ENCODE data around the gene CITED1.
"Not testable (repeated sequence)": the region's sequence is repeated elsewhere in the genome, so short reads cannot be mapped to it uniquely, and the experiment has no call there.

CITED1 gene

GRCh38 chrX:72326605-72327300 lies 21.0 kb upstream of the CITED1 start:
- Histone ChIP-seq H3K4me1 (ENCODE audit: control insufficient read depth in 1 of 2, insufficient read depth in 2 of 2, low read length in 2 of 2) (no peaks in the 10 kb centered on the region), H3K36me3 (ENCODE audit: control insufficient read depth in 1 of 2, insufficient read depth in 2 of 2, low read length in 2 of 2) (no peaks in the 10 kb centered on the region), H3K27ac (ENCODE audit: low read length) (no peak overlapping the region), H3K27me3 (ENCODE audit: low read depth, low read length) (no peaks in the 10 kb centered on the region), H3K4me3 (ENCODE audit: low read depth in 1 of 2, low read length in 2 of 2) (no peak overlapping the region), H3K9me3 (ENCODE audit: control insufficient read depth in 1 of 2, low read length in 2 of 2) (no peaks in the 10 kb centered on the region)

DNA sequence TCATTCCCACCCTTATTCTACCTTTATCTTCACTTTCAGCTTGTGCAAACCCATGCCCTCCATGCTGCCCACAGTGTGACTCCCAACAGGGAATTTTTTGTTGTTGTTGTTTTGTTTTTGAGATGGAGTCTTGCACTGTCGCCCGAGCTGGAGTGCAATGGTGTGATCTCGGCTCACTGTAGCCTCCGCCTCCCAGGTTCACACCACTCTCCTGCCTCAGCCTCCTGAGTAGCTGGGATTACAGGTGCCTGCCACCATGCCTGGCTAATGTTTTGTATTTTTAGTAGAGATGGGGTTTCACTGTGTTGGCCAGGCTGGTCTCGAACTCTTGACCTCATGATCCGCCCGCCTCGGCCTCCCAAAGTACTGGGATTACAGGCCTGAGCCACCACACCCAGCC lies 13.9 kb upstream of the CITED1 start:
- H3K27ac ChIP-seq (ENCODE audit: low read length); H3K9me3 ChIP-seq (ENCODE audit: control insufficient read depth in 1 of 2, low read length in 2 of 2); H3K27me3 ChIP-seq (ENCODE audit: low read depth, low read length); H3K36me3 ChIP-seq (ENCODE audit: control insufficient read depth in 1 of 2, insufficient read depth in 2 of 2, low read length in 2 of 2); H3K4me1 ChIP-seq (ENCODE audit: control insufficient read depth in 1 of 2, insufficient read depth in 2 of 2, low read length in 2 of 2); H3K4me3 ChIP-seq (ENCODE audit: low read depth in 1 of 2, low read length in 2 of 2): not testable (repeated sequence)

DNA sequence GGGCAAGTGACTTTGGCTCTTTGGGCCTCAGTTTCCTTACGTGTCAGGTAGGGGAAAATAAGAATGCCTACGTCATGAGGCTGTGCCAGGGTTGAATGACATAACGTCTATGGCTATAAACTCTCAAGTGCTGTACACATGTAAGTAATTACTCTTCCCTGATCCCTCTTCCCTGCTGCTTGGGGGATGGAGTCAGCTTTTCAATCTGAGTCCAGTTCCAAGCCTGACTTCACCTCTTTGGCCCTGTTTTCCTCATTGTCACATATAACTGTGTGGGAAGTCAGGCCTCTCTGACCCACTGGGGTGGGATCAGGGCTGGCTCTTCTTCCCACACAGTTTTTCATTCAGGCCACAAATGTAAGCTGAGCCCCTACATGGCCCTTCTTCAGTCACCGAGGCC lies 11.4 kb upstream of the CITED1 start:
- H3K4me3 ChIP-seq (ENCODE audit: low read depth in 1 of 2, low read length in 2 of 2) = no peak overlapping the region
- H3K36me3 ChIP-seq (ENCODE audit: control insufficient read depth in 1 of 2, insufficient read depth in 2 of 2, low read length in 2 of 2) = no peaks in the 10 kb centered on the region
- peaks cover 0 to 9% of the 10 kb centered on the region in 2 donors for H3K4me1 ChIP-seq (ENCODE audit: control insufficient read depth in 1 of 2, insufficient read depth in 2 of 2, low read length in 2 of 2)
- H3K9me3 ChIP-seq (ENCODE audit: control insufficient read depth in 1 of 2, low read length in 2 of 2) = no peaks in the 10 kb centered on the region
- no peak overlapping the region for H3K27ac ChIP-seq (ENCODE audit: low read length)
- H3K27me3 ChIP-seq (ENCODE audit: low read depth, low read length) = no peaks in the 10 kb centered on the region

DNA sequence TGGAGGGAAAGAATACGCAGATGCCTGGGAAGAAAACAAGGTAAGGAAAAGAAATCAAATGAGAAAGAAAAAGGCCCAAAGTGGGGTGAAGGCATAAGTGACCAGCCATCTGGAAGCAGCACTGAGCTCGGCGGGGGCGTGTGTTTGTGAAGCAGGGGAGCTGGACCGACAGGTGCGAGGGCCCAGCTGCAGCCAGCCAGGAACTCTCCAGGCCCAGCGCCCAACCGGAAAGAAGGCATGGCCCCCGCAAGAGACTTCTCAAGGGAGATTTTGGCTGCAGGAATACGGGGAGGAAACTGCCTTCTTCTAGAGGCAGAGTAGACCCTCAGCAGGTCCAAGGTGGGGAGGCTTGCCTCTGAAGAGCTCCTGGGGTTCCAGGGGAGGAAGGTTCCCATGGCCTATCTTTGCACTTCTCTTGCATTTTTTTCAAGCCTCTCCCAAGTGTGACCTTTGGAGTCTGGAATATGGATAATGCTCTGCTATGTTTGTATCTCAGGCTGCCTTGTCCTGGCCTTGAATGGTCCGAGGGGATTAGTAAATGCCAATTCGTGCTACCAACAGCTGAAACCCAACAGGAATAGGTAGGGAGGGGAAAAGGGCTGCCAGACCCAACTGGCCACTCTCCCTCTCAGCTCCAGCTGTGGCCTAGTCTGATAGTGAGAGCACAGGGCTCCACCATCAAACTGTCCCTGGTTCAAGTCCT lies 10.8 kb upstream of the CITED1 start:
- H3K27ac ChIP-seq (ENCODE audit: low read length) = no peak overlapping the region
- H3K36me3 ChIP-seq (ENCODE audit: control insufficient read depth in 1 of 2, insufficient read depth in 2 of 2, low read length in 2 of 2) = no peaks in the 10 kb centered on the region
- H3K4me3 ChIP-seq (ENCODE audit: low read depth in 1 of 2, low read length in 2 of 2) = no peak overlapping the region
- no peaks in the 10 kb centered on the region for H3K9me3 ChIP-seq (ENCODE audit: control insufficient read depth in 1 of 2, low read length in 2 of 2)
- H3K4me1 ChIP-seq (ENCODE audit: control insufficient read depth in 1 of 2, insufficient read depth in 2 of 2, low read length in 2 of 2) = peaks cover 0 to 9% of the 10 kb centered on the region in 2 donors
- no peaks in the 10 kb centered on the region for H3K27me3 ChIP-seq (ENCODE audit: low read depth, low read length)

DNA sequence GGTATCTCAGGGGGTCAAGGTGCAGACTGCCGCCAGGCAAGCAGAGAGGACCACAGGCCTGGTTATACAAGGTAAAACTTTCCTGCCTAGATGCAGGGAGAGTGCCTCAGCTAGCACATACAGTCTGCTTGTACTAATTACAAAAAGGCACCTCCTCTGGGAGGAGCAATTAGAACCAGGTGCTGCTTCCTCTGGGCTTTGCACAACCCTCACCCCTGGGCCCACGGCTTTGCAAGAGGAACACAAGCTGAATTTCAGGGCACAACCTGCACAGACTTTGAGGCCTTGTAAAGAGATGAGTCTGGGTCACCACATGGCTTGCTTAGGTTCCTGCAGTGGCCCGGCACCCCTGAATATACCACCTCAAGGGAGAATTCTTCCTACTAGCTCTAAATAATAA lies 9.2 kb upstream of the CITED1 start:
- Histone ChIP-seq H3K27me3 (ENCODE audit: low read depth, low read length) (no peaks in the 10 kb centered on the region), H3K36me3 (ENCODE audit: control insufficient read depth in 1 of 2, insufficient read depth in 2 of 2, low read length in 2 of 2) (no peaks in the 10 kb centered on the region), H3K27ac (ENCODE audit: low read length) (no peak overlapping the region), H3K4me1 (ENCODE audit: control insufficient read depth in 1 of 2, insufficient read depth in 2 of 2, low read length in 2 of 2) (peaks cover 0 to 9% of the 10 kb centered on the region in 2 donors), H3K9me3 (ENCODE audit: control insufficient read depth in 1 of 2, low read length in 2 of 2) (no peaks in the 10 kb centered on the region), H3K4me3 (ENCODE audit: low read depth in 1 of 2, low read length in 2 of 2) (no peak overlapping the region)

GRCh38 chrX:72313707-72314641 lies 8.3 kb upstream of the CITED1 start:
- Histone ChIP-seq H3K27ac (ENCODE audit: low read length) (no peak overlapping the region), H3K36me3 (ENCODE audit: control insufficient read depth in 1 of 2, insufficient read depth in 2 of 2, low read length in 2 of 2) (no peaks in the 10 kb centered on the region), H3K27me3 (ENCODE audit: low read depth, low read length) (no peaks in the 10 kb centered on the region), H3K4me3 (ENCODE audit: low read depth in 1 of 2, low read length in 2 of 2) (no peak overlapping the region), H3K4me1 (ENCODE audit: control insufficient read depth in 1 of 2, insufficient read depth in 2 of 2, low read length in 2 of 2) (peaks cover 7 to 13% of the 10 kb centered on the region in 2 donors), H3K9me3 (ENCODE audit: control insufficient read depth in 1 of 2, low read length in 2 of 2) (no peaks in the 10 kb centered on the region)

GRCh38 chrX:72312311-72312940 lies 6.7 kb upstream of the CITED1 start:
- no peak overlapping the region for H3K27ac ChIP-seq (ENCODE audit: low read length)
- peaks cover 7 to 16% of the 10 kb centered on the region in 2 donors for H3K4me1 ChIP-seq (ENCODE audit: control insufficient read depth in 1 of 2, insufficient read depth in 2 of 2, low read length in 2 of 2)
- no peaks in the 10 kb centered on the region for H3K36me3 ChIP-seq (ENCODE audit: control insufficient read depth in 1 of 2, insufficient read depth in 2 of 2, low read length in 2 of 2)
- no peak overlapping the region for H3K4me3 ChIP-seq (ENCODE audit: low read depth in 1 of 2, low read length in 2 of 2)
- H3K27me3 ChIP-seq (ENCODE audit: low read depth, low read length) = no peaks in the 10 kb centered on the region
- no peaks in the 10 kb centered on the region for H3K9me3 ChIP-seq (ENCODE audit: control insufficient read depth in 1 of 2, low read length in 2 of 2)

GRCh38 chrX:72309297-72310071 lies 3.8 kb upstream of the CITED1 start:
- Histone ChIP-seq H3K4me3 (ENCODE audit: low read depth in 1 of 2, low read length in 2 of 2) (peak overlapping the region; percentile 47 to 67), H3K4me1 (ENCODE audit: control insufficient read depth in 1 of 2, insufficient read depth in 2 of 2, low read length in 2 of 2) (peaks cover 7 to 17% of the 10 kb centered on the region in 2 donors), H3K36me3 (ENCODE audit: control insufficient read depth in 1 of 2, insufficient read depth in 2 of 2, low read length in 2 of 2) (no peaks in the 10 kb centered on the region), H3K27me3 (ENCODE audit: low read depth, low read length) (no peaks in the 10 kb centered on the region), H3K9me3 (ENCODE audit: control insufficient read depth in 1 of 2, low read length in 2 of 2) (no peaks in the 10 kb centered on the region), H3K27ac (ENCODE audit: low read length) (no peak overlapping the region)

DNA sequence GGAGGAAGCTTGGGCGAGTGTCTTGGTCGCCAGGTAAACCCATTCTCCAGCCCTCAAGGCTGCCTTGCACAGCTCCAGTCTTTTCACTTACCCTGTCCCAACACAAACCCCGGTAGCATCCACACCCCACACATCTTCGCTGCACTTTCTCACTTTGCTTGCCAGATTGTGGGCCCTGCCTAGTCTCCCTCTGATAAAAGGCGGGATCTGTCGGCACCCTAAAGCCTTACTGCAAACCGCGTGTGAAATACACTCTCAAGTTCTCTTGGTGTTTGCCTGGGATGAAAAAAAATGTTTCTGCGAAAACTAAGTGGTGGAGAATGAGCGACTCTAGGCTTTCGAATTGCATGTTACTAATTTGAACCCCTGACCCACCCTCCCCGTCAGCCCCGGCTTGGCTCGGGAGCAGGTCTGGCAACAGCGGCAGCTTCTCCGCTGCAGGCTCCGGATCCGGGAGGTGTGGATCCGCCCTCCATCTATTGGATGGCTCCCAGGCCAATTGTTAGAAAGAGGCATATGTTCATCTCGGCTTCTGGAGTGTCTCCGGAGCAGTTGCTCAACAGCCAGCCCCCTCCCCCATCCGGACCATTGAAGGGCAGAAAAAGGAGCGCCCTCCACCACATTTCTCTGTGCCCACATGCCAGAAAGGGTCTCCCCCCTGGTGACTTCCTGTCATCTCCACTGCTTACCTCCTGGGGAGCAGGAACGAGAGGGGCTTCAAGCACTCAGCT lies 3.0 kb upstream of the CITED1 start:
- peak overlapping the region; percentile 47 to 67 for H3K4me3 ChIP-seq (ENCODE audit: low read depth in 1 of 2, low read length in 2 of 2)
- H3K9me3 ChIP-seq (ENCODE audit: control insufficient read depth in 1 of 2, low read length in 2 of 2) = no peaks in the 10 kb centered on the region
- H3K4me1 ChIP-seq (ENCODE audit: control insufficient read depth in 1 of 2, insufficient read depth in 2 of 2, low read length in 2 of 2) = peaks cover 7 to 13% of the 10 kb centered on the region in 2 donors
- H3K27me3 ChIP-seq (ENCODE audit: low read depth, low read length) = no peaks in the 10 kb centered on the region
- no peak overlapping the region for H3K27ac ChIP-seq (ENCODE audit: low read length)
- H3K36me3 ChIP-seq (ENCODE audit: control insufficient read depth in 1 of 2, insufficient read depth in 2 of 2, low read length in 2 of 2) = no peaks in the 10 kb centered on the region

DNA sequence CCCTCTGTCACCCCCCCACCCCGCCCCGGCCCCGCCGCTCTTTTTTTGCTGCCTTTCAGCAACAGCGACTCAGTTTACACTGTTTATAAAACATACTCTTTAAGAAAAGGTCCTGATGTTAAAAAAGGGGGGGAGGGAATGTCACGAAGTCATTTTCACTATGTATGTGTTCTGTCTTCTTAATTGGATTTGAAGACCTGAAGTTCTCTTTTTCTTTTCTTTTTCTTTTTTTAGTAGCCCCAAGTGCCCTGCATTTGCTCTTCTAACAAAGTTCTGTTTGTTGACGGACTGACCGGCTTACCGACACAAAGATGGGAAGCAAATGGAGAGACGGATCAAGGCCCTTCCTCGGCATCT lies 2.5 kb upstream of the CITED1 start:
- no peaks in the 10 kb centered on the region for H3K36me3 ChIP-seq (ENCODE audit: control insufficient read depth in 1 of 2, insufficient read depth in 2 of 2, low read length in 2 of 2)
- H3K27ac ChIP-seq (ENCODE audit: low read length) = no peak overlapping the region
- H3K4me1 ChIP-seq (ENCODE audit: control insufficient read depth in 1 of 2, insufficient read depth in 2 of 2, low read length in 2 of 2) = peaks cover 7 to 9% of the 10 kb centered on the region in 2 donors
- H3K9me3 ChIP-seq (ENCODE audit: control insufficient read depth in 1 of 2, low read length in 2 of 2) = no peaks in the 10 kb centered on the region
- H3K4me3 ChIP-seq (ENCODE audit: low read depth in 1 of 2, low read length in 2 of 2) = peak overlapping the region; percentile 47 to 67
- no peaks in the 10 kb centered on the region for H3K27me3 ChIP-seq (ENCODE audit: low read depth, low read length)
